Neutrophil (primary cell): ENCODE data around the gene OTUD4.

Experiments
- H3K27ac ChIP-seq: fragments of 200-600 bp; sonication (generic); 2 replicates; pipeline ENCODE4 v1.5.1; 2016; ENCODE audit warnings: mild to moderate bottlenecking, moderate library complexity
- H3K27me3 ChIP-seq: fragments of 200-600 bp; sonication (generic); 2 replicates; pipeline ENCODE4 v1.6.0; 2016; ENCODE audit warnings: mild to moderate bottlenecking
- H3K36me3 ChIP-seq: fragments of 200-600 bp; sonication (generic); 2 replicates; pipeline ENCODE4 v1.5.1; 2017
- H3K4me1 ChIP-seq, 2 experiments: fragments of 200-600 bp in 1 of 2; sonication (generic) in 1 of 2; 1 replicate in 1 of 2; 2 replicates in 1 of 2; pipeline versions ENCODE4 v1.5.1 to v1.6.1; 2013 to 2016; ENCODE audit warnings: low read depth in 1 of 2, low read length in 1 of 2, mild to moderate bottlenecking in 1 of 2, moderate library complexity in 1 of 2; ENCODE audit not compliant: control insufficient read depth in 1 of 2, insufficient read depth in 1 of 2
- H3K4me3 ChIP-seq, 2 experiments: fragments of 200-600 bp in 1 of 2; sonication (generic) in 1 of 2; 1 replicate in 1 of 2; 2 replicates in 1 of 2; pipeline ENCODE4 v1.5.1; 2013 to 2016; ENCODE audit warnings: low read depth in 1 of 2, low read length in 1 of 2, mild to moderate bottlenecking in 1 of 2, moderate library complexity in 1 of 2
- H3K9me3 ChIP-seq: fragments of 200-600 bp; sonication (generic); 2 replicates; pipeline ENCODE4 v1.5.1; 2016
- TF ChIP-seq, protein P1 (sequence below): fragments of 200-600 bp; sonication (generic); IDR thresholded peaks from 2 replicates; pipeline ENCODE4 v1.5.1; 2016; ENCODE audit warnings: antibody characterized with exemption

OTUD4 gene

DNA sequence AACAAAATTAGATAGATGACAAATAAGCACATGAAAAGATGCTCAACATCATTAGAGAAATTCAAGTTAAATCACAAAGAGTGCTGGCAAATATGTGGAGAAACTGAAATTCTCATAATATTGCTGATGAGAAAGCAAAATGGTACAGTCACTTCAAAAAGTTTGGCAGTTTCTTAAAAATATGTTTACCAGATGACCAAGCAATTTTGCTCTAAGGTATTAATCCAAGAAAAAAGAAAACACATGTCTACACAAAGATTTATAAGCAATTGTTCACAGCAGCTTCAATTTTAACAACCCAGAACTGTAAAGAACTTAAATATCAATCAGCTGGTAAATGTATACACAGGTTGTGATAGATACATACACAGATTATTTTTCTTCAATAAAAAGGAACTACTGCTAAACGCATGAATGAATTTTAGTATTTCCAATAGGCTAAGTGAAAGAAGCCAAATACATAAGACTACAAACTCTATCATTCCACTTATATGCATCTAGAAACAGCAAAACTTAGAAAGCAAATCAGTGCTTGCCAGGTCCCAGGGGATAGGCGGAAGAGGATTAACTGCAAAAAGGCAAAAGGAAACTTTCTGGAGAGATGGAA is 11.7 kb downstream of the OTUD4 start:
- Histone ChIP-seq H3K27ac (no peak overlapping the region), H3K4me1 (no peaks in the 10 kb centered on the region), H3K36me3 (peaks cover 34% of the 10 kb centered on the region), H3K27me3 (no peaks in the 10 kb centered on the region), H3K9me3 (no peaks in the 10 kb centered on the region), H3K4me3 (no peak overlapping the region)
- TF ChIP-seq, protein P1, sequence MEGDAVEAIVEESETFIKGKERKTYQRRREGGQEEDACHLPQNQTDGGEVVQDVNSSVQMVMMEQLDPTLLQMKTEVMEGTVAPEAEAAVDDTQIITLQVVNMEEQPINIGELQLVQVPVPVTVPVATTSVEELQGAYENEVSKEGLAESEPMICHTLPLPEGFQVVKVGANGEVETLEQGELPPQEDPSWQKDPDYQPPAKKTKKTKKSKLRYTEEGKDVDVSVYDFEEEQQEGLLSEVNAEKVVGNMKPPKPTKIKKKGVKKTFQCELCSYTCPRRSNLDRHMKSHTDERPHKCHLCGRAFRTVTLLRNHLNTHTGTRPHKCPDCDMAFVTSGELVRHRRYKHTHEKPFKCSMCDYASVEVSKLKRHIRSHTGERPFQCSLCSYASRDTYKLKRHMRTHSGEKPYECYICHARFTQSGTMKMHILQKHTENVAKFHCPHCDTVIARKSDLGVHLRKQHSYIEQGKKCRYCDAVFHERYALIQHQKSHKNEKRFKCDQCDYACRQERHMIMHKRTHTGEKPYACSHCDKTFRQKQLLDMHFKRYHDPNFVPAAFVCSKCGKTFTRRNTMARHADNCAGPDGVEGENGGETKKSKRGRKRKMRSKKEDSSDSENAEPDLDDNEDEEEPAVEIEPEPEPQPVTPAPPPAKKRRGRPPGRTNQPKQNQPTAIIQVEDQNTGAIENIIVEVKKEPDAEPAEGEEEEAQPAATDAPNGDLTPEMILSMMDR: no peak

DNA sequence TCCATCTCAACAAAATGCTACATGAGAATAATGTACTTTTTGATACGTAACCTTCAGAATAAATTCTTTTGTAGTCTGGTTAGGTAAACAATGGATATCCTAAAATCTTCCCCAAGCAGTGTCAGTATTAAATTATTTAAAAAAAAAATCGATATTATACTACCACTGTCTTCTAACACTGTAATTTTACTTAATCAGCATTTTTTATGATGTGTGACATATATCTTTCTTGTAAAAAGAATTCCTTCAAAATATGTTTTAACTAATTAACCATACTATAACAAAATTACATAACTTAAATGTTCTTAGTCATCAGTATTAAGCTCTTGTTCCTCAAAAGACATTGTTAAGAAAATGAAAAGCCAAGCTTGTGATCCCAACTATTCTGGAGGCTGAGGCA is 12.5 kb downstream of the OTUD4 start:
- TF ChIP-seq, protein P1: no peak
- H3K36me3 ChIP-seq: peaks cover 41% of the 10 kb centered on the region
- H3K4me1 ChIP-seq: no peaks in the 10 kb centered on the region
- no peak overlapping the region for H3K27ac ChIP-seq
- no peaks in the 10 kb centered on the region for H3K27me3 ChIP-seq
- H3K9me3 ChIP-seq: no peaks in the 10 kb centered on the region
- no peak overlapping the region for H3K4me3 ChIP-seq

DNA sequence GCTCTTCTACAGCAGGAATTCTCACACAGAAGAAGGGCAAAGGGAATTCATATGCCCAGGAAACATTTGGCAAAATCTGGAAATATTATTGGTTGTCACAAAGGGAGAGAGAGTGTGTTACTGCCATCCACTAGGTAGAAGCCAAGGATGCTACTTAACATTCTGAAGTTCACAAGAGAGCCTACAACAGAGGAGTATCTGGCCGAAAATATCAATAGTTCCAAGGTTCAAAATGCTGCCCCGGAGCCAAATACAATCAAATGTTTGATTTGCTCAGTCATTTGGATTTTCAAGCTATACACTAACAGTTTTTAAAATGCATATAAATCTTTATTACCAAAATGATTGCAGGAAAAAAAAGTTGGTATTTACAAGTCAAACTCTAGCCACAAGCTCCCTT is 18.8 kb downstream of the OTUD4 start:
- TF ChIP-seq, protein P1: no peak
- Histone ChIP-seq H3K9me3 (no peaks in the 10 kb centered on the region), H3K4me1 (no peaks in the 10 kb centered on the region), H3K27me3 (no peaks in the 10 kb centered on the region), H3K4me3 (no peak overlapping the region), H3K27ac (no peak overlapping the region), H3K36me3 (peaks cover 53% of the 10 kb centered on the region)

DNA sequence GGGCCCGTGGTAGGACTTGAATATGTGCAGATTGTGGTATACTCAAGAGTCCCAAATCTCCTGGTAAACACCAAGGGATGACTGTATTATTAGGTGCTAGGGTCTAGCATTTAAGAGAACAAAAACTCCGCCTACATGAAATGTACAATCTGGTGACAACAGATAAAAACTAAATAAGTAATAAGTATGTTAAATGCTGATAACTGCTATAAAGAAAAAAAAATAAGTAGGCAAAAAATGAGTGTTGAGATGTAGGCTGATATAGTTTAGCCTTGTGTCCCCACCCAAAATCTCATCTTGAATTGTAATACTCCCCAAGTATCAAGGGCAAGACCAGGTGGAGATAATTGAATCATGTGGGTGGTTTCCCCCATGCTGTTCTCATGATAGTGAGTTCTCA is 23.4 kb downstream of the OTUD4 start:
- no peaks in the 10 kb centered on the region for H3K27me3 ChIP-seq
- no peaks in the 10 kb centered on the region for H3K9me3 ChIP-seq
- H3K4me1 ChIP-seq: no peaks in the 10 kb centered on the region
- TF ChIP-seq, protein P1: no peak
- peaks cover 68% of the 10 kb centered on the region for H3K36me3 ChIP-seq
- H3K4me3 ChIP-seq: no peak overlapping the region
- no peak overlapping the region for H3K27ac ChIP-seq

DNA sequence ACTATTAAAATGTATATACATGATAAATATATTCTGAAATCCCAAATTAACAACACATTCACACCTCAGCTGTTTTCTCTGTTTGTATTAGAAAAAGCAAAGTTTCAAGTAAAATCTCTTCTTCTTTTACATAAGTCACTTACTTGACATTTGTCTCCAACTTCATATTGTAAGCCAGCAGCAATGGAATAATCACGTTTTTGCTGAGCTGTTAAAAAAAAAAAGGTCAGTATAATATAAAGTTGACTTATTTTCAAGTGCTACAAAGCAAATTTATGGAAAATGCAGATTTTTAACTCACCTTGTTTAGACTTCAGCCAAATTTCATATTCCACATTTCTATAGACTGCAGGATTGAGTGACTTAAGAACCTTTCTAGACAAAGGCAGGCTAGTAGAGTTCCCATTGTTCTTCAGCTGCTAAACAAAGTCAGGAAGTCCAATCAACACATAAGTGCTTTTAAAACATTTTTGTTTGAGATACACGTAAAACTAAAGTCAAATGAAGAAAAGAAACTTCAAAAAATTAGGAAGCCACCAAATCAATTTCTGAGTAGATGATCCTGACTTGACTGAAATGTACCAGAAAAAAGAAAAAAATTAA is 25.0 kb downstream of the OTUD4 start:
- no peak overlapping the region for H3K4me3 ChIP-seq
- no peaks in the 10 kb centered on the region for H3K4me1 ChIP-seq
- no peaks in the 10 kb centered on the region for H3K27me3 ChIP-seq
- TF ChIP-seq, protein P1: no peak
- H3K27ac ChIP-seq: no peak overlapping the region
- peaks cover 67% of the 10 kb centered on the region for H3K36me3 ChIP-seq
- H3K9me3 ChIP-seq: no peaks in the 10 kb centered on the region
